Posterior cingulate gyrus (tissue), 11 donors: ENCODE results near the gene STAG1.
"Not testable (repeated sequence)": the region's sequence is repeated elsewhere in the genome, so short reads cannot be mapped to it uniquely, and the experiment has no call there.

Experiments
- DNase-seq, 10 donors: peaks; one replicate each; pipeline versions ENCODE4 v3.0.0 to v3.0.0-alpha.2; 2020 to 2021; ENCODE audit warnings: mixed read lengths in 3 of 10
- intact Hi-C: fragments of 100-400 bp; cut with DNase I; formaldehyde crosslinking; loops from one replicate; pipeline ENCODE4 v1.15.1; 2023

STAG1 gene

GRCh38 chr3:136456196-136456595, 296.0 kb downstream of the STAG1 start:
- intact Hi-C loops, result no loop called here
- no peak for DNase-seq

GRCh38 chr3:136444581-136444980, 307.6 kb downstream of the STAG1 start:
- DNase-seq, result no peak
- intact Hi-C loops, result no loop called here

DNA sequence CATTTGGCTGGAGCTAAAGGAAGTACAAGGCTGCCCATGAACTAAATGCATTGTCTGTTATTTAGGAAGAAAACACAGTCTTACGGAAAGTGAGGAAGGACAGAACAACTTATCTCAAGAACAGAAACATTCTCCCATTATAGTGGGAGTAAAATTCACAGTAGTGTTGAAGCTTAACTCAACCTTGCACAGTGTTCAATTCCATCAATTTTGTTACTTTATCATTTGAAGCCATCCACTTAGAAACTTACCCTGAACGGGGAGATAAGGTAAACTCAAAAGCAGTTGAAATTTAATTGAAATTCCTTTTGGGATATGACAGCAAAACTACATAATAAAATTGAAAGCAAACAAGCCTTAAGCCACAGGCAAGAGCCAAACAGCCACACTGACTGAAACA, 315.1 kb downstream of the STAG1 start:
- intact Hi-C loops, result no loop called here
- no peak for DNase-seq

DNA sequence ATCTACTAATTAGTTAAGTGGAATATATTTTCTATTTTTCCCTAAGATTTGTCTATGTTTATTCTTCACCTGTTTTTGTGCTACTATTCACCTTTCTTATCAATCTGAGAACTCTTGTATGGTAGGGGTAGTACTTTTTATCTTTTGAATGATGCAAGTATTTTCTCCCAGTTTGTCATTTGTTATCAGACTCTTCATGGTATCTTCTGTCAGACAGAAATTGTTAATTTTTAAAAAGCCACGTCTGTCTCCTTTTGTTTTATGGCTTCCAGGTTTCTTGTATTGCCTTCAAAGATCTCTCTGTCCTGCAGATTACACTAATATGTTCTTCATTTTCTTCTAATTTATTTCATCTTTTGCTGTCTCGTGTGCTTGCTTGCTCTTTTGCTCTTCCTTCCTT, 317.7 kb downstream of the STAG1 start:
- intact Hi-C loops, result no loop called here
- DNase-seq, result no peak

DNA sequence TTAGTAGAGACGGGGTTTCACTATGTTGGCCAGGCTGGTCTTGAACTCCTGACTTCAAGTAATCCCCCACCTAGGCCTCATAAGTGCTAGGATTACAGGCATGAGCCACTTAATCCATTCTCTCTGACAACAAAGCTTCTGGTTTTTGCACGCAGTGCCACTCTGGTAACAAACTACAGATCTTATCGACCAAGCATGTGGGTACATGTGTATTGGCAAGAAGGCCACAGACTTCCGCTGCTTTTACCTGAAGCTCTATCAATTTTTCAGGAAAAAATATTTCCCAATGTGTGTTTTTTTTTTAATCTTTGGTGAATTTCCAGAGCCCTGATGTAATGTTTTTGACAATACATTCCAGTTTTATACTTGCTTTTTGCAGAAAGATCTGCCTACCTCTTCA, 319.5 kb downstream of the STAG1 start:
- intact Hi-C loops, result no loop called here

GRCh38 chr3:136428167-136428566, 324.0 kb downstream of the STAG1 start:
- intact Hi-C loops, result no loop called here
- no peak for DNase-seq

More for the DNA sequence above, 319.5 kb downstream of the STAG1 start:
- DNase-seq, result no peak

GRCh38 chr3:136427236-136427635, 324.9 kb downstream of the STAG1 start:
- no peak for DNase-seq
- intact Hi-C loops, result no loop called here

DNA sequence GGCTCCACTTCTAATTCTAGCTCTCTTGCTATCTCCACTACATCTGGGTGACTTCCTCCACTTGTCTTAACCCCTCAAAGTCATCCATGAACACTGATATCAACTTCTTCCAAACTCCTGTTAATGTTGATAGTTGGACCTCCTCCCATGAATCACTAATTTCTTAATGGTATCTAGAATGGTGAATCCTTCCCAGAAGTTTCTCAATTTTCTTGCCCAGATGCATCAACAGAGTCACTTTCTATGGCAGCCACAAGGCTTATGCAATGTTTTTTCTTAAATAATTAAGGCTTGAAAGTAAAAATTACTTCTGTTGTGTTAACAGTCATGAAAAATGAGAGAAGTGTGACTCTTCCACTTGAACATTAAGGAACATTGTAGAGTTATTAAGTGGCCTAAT, 337.7 kb downstream of the STAG1 start:
- intact Hi-C loops, result no loop called here
- DNase-seq, result no peak

DNA sequence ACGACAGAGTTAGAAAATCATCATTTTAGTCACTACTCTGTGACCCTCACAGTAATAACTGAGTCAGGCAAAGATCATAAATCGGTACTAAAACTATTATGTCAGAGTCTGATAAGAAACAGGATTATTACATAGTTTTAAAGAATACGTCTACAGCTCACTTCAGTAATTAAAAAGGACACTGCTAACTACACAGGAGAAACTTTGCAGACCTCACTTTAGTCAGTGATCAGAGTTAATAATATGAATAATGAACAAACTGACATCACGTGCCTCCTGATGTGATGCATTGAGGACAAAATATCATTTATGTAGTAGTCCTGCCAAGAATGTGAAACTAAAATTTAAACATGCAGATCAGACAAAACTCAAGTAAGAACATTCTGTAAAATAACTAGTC, 339.9 kb downstream of the STAG1 start:
- intact Hi-C loops, result no loop called here
- DNase-seq, result no peak

DNA sequence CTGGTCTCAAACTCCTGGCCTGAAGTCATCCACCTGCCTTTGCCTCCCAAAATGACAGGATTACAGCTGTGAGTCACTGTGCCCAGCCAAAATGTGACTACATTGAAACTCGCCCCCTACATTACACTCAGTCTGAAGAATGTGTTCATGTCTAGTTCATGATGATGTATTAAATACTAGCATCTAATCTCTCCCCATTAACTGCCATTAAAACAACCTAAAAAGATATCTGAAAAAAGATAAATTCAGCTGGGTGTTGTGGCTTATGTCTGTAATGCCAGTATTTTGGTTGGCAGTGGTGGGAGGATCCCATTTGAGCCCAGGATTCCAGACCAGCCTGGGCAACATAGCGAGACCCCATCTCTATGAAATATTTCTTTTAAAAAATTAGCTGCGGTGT, 342.6 kb downstream of the STAG1 start:
- DNase-seq, result no peak
- intact Hi-C loops, result no loop called here

GRCh38 chr3:136404056-136404455, 348.1 kb downstream of the STAG1 start:
- no peak for DNase-seq
- intact Hi-C loops, result no loop called here

DNA sequence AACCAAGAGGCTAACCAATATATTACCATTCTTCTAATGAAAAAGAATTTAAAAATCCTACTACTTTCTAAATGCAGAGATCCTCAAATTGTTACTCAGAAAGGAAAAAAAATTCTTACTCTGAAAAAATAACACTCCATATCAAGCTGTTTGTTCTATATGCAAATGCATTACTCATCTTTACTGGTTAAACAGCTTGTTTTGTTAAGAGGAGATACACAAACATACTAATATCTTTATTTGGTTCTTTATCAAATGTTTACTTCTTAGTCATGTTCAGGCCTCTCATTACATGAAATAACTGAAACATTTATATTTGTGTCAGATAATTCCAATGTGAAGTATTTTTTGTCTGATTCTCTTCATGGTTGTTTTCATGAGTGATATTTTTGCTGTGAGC, 355.3 kb downstream of the STAG1 start:
- no peak for DNase-seq
- intact Hi-C loops, result loop anchor here (10.0 kb wide), 1 partner anchor 148 kb away; no protein-coding TSS in a partner anchor

DNA sequence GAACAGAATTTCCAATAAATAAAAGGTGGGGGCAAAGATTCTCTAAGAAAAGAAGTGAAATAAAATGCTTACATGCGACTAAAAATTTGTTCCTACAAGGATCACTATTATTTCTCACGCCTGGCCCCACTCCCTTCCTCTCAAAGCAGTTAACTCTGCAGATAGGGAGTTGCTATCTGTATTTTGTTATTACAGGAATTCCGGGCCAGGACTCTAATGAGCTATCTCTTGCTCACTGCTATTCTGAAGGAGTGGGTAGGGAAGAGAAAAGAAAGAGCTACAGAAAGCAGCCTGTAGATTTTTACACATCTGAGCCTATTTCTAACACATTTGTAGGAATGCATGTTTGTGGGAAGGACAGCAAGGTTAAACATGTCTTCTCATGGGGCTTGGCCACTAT, 361.6 kb downstream of the STAG1 start:
- intact Hi-C loops, result loop anchor here (2.0 to 10.0 kb wide), 3 partner anchors 154 to 362 kb away; partner anchors contain the start of gene STAG1
- no peak for DNase-seq

- intact Hi-C loops, result no loop called here
- no peak for DNase-seq
Observed at GRCh38 chr3:136387031-136387430, 365.1 kb downstream of the STAG1 start.

DNA sequence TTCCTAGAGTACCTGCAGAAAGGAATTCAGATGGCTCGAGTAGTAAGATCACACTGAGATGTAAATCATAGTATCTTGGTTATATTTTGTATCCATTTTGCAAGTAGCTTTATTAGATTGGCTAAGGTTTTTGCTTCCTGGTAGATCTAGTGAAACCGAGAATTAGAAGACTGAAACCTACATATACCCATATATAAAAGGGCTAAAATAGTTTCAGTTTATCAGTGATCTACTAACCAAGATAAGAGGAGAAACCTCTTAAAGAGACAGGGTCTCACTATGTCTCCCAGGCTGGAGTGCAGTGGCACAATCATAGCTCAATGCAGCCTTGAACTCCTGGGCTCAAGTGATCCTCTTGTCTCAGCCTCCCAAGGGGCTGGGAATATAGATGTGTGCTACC, 366.7 kb downstream of the STAG1 start:
- DNase-seq, result no peak
- intact Hi-C loops, result no loop called here

GRCh38 chr3:136381051-136381450, 371.1 kb downstream of the STAG1 start:
- intact Hi-C loops, result no loop called here
- DNase-seq, result no peak

- no peak for DNase-seq
- intact Hi-C loops, result no loop called here
Observed at GRCh38 chr3:136380530-136380929, 371.6 kb downstream of the STAG1 start.

DNA sequence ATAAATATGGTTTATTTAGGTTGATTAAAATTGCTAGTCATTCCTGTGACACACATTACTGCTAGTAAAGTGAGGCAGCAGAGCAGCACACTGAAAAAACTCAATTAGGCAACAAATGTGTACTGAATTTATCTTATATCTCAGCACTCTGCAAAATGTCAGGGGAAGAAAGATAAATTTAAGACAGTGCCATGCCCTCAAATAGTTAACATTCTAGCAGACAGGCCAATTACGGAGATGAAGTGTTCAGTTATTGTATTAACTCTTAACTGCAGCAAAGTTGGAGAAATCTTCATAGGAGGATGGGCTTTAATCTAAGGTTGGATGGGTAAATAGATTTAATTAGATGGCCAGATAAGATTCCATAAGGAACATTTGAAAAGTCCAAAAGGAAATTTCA, 374.2 kb downstream of the STAG1 start:
- intact Hi-C loops, result no loop called here
- no peak for DNase-seq

GRCh38 chr3:136377508-136377907, 374.7 kb downstream of the STAG1 start:
- DNase-seq, result no peak
- intact Hi-C loops, result no loop called here

DNA sequence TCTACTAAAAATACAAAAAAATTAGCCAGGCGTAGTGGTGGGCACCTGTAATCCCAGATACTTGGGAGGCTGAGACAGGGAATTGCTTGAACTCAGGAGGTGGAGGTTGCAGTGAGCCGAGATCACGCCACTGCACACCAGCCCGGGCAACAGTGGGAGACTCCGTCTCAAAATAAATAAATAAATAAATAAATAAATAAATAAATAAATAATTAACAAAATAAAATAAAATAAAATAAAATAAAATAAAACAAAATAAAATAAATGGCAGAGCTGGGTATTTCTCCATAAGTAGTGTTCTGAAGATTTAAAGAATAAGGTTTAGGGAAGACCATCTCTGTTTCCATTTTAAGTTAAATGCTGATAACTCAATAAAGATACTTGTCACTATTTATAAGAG, 376.4 kb downstream of the STAG1 start:
- intact Hi-C loops, DNase-seq: not testable (repeated sequence)

DNA sequence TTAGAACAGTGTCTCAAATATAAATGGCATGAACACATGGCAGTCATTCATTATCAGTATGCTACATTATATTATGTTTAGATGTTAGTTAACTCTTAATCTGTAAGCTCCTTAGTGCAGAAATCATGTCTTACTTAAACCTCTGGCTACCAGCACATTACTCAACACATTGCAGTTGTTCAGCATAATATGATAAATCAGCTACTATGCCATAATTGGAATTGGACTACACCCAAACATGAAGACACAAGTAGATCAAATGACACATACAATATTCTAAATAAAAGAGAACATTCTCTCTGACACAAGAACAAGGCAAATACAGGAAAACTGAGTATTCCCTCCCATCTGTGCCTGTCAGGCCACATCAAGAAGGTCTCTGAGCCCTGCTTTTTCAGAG, 385.9 kb downstream of the STAG1 start:
- no peak for DNase-seq
- intact Hi-C loops, result no loop called here

GRCh38 chr3:136353461-136353860, 398.7 kb downstream of the STAG1 start:
- intact Hi-C loops, result no loop called here
- no peak for DNase-seq

GRCh38 chr3:136351905-136352304, 400.3 kb downstream of the STAG1 start:
- intact Hi-C loops, result no loop called here
- no peak for DNase-seq

DNA sequence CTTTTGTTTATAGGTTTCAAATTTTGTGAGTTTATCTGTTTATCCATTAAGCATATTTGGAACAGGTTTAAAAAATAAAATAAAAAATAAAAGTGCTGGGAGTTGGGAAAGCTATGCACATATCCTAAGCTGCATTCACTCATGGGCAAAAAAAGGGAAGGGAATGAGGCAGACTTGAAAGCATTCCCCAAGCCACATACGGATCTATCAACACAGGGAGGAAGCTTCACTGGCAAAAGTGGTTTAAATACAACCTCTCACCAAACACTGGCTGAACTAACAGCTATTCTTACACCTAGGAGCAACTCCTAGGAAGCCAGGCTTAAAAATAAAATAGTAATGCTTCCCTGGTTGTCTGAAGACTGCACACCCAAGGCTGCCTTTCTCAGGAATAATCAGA, 400.8 kb downstream of the STAG1 start:
- no peak for DNase-seq
- intact Hi-C loops, result no loop called here
